Adipose tissue (tissue), 3 donors: Measurements from ENCODE around the gene CHMP4A. TPM values are rescaled to one million over a fixed set of nuclear protein-coding genes. Genes with fewer than 3 reads are reported as not detected.
"Not testable (repeated sequence)": the region's sequence is repeated elsewhere in the genome, so short reads cannot be mapped to it uniquely, and the experiment has no call there.

Experiments used
- H3K27ac ChIP-seq: one replicate; pipeline ENCODE4 v1.5.1; 2013; ENCODE audit warnings: low read depth, low read length
- WGBS, 3 donors: extraction: QIAGEN DNeasy Blood & Tissue Kit; methylation state at CpG; one replicate each; pipeline ENCODE4 v1.1.7; 2013; 5-methylcytosine and 5-hydroxymethylcytosine counted together
- polyA plus RNA-seq, 3 donors: library from polyadenylated mRNA; stranded (reverse); fragments of 200-250 nt; gene quantifications; one replicate each; pipeline ENCODE4 v1.2.3, GENCODE V29; 2013
- donor health status: healthy with polysubstance abuse.
- donor health status: Bipolar disorder and iron deficiency.
- donor health status: healthy.

The CHMP4A gene
- polyA plus RNA-seq, 3 donors = 59.6 to 108 (median 85.4) TPM

GRCh38 chr14:24232645-24233537, 19.6 kb upstream of the CHMP4A start, which contains the start of gene GMPR2:
GMPR2 (plus strand) TSS chr14:24232929; CDS start chr14:24233254, 325 bp downstream.
- 3 to 4% (median 3%) methylated on average over 38 of the region's 38 CpGs for WGBS, 3 donors
- H3K27ac ChIP-seq = peak within 1 kb of the TSS; percentile 75

GRCh38 chr14:24232121-24232644, 18.9 kb upstream of the CHMP4A start, which contains the start of gene NEDD8:
NEDD8 (minus strand) TSS chr14:24232367; CDS start chr14:24232267, 100 bp downstream.
- 0 to 1% (median 1%) methylated on average over 29 to 30 of the region's 30 CpGs for WGBS, 3 donors
- peak within 1 kb of the TSS; percentile 75 for H3K27ac ChIP-seq

GRCh38 chr14:24231263-24232120, 18.2 kb upstream of the CHMP4A start:
- peak overlapping the region; percentile 75 for H3K27ac ChIP-seq
- WGBS, 3 donors = 6 to 11% (median 9%) methylated on average over 23 of the region's 23 CpGs

GRCh38 chr14:24228902-24229301, 15.6 kb upstream of the CHMP4A start:
- WGBS, 3 donors = 0 to 25% (median 3%) methylated on average over 1 of the region's 1 CpG
- no peak overlapping the region for H3K27ac ChIP-seq

GRCh38 chr14:24226473-24226872, 13.2 kb upstream of the CHMP4A start:
- 74 to 80% (median 76%) methylated on average over 1 of the region's 1 CpG for WGBS, 3 donors

GRCh38 chr14:24224618-24225071, 11.4 kb upstream of the CHMP4A start:
- 72 to 94% (median 80%) methylated on average over 7 of the region's 7 CpGs for WGBS, 3 donors
- H3K27ac ChIP-seq = no peak overlapping the region

More at GRCh38 chr14:24226473-24226872, 13.2 kb upstream of the CHMP4A start:
- no peak overlapping the region for H3K27ac ChIP-seq

- 92 to 96% (median 96%) methylated on average over 4 of the region's 4 CpGs for WGBS, 3 donors
- H3K27ac ChIP-seq = not testable (repeated sequence)
Observed at GRCh38 chr14:24222987-24223386, 9.7 kb upstream of the CHMP4A start.

- no peak overlapping the region for H3K27ac ChIP-seq
Observed at GRCh38 chr14:24219521-24219920, 6.2 kb upstream of the CHMP4A start.

GRCh38 chr14:24219080-24219479, 5.8 kb upstream of the CHMP4A start:
- no peak overlapping the region for H3K27ac ChIP-seq
- WGBS, 3 donors = 80 to 92% (median 91%) methylated on average over 4 of the region's 4 CpGs

More at GRCh38 chr14:24219521-24219920, 6.2 kb upstream of the CHMP4A start:
- WGBS, 3 donors = 45 to 63% (median 50%) methylated on average over 3 of the region's 3 CpGs

GRCh38 chr14:24216876-24217275, 3.6 kb upstream of the CHMP4A start:
- not testable (repeated sequence) for H3K27ac ChIP-seq
- 90 to 93% (median 93%) methylated on average over 1 of the region's 1 CpG for WGBS, 3 donors

- H3K27ac ChIP-seq = no peak overlapping the region
- 79 to 89% (median 88%) methylated on average over 2 of the region's 2 CpGs for WGBS, 3 donors
Observed at GRCh38 chr14:24216345-24216699, 3.0 kb upstream of the CHMP4A start.

GRCh38 chr14:24215495-24216344, 2.4 kb upstream of the CHMP4A start, which contains the start of gene MDP1:
MDP1 (minus strand) TSS chr14:24216066; CDS start chr14:24215955, 111 bp downstream.
- WGBS, 3 donors = 0 to 1% (median 0%) methylated on average over 40 of the region's 40 CpGs
- H3K27ac ChIP-seq = peak within 1 kb of the TSS; percentile 87

- no peak overlapping the region for H3K27ac ChIP-seq
- 91 to 96% (median 92%) methylated on average over 7 of the region's 7 CpGs for WGBS, 3 donors
Observed at GRCh38 chr14:24213866-24214662, 776 bp upstream of the CHMP4A start.

- no peak overlapping the region for H3K27ac ChIP-seq
- WGBS, 3 donors = 88 to 95% (median 91%) methylated on average over 6 of the region's 6 CpGs
Observed at GRCh38 chr14:24211311-24211710, 2.0 kb downstream of the CHMP4A start.

- H3K27ac ChIP-seq = no peak overlapping the region
- WGBS, 3 donors = 99 to 100% (median 100%) methylated on average over 2 of the region's 2 CpGs
Observed at GRCh38 chr14:24207625-24208024, 5.7 kb downstream of the CHMP4A start.

GRCh38 chr14:24207104-24207551, 6.2 kb downstream of the CHMP4A start:
- 94 to 97% (median 95%) methylated on average over 5 of the region's 5 CpGs for WGBS, 3 donors

More at GRCh38 chr14:24207104-24207551, 6.2 kb downstream of the CHMP4A start:
- H3K27ac ChIP-seq = no peak overlapping the region
